ENCODE measurements around the gene ZBTB21. TPM values are rescaled to one million over a fixed set of nuclear protein-coding genes. Genes with fewer than 3 reads are reported as not detected.
"Not testable (repeated sequence)": the region's sequence is repeated elsewhere in the genome, so short reads cannot be mapped to it uniquely, and the experiment has no call there.

The ZBTB21 gene
- total RNA-seq, 4 donors from 2014 or later = 5.9 to 15.1 (median 9.2) TPM

DNA sequence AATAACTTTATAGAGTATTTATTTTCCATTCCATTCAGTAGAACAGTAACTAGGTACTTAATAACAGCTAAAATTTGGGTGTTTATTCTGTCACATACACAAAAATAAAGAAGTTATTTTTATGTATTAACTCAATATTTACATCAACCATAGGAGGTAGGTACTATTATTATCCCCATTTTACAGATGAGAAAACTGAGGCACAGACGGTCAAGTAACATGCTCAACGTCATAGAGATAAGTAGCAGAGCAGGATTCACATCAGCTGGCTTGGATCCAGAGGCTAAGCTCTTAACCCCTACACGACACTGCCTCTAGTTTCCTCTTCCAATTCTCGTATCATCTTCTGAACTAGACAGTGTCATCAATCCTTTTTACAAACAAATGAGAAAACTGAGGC lies 9.3 kb downstream of the ZBTB21 start:
- intact Hi-C loops (cut with DNase I) = no loop called here
- H3K4me3 ChIP-seq = no peak overlapping the region
- H3K27me3 ChIP-seq = no peaks in the 10 kb centered on the region
- TF ChIP-seq POLR2AphosphoS5 (IDR thresholded peaks at IDR 0.05) = no peak
- TF ChIP-seq, protein P1, sequence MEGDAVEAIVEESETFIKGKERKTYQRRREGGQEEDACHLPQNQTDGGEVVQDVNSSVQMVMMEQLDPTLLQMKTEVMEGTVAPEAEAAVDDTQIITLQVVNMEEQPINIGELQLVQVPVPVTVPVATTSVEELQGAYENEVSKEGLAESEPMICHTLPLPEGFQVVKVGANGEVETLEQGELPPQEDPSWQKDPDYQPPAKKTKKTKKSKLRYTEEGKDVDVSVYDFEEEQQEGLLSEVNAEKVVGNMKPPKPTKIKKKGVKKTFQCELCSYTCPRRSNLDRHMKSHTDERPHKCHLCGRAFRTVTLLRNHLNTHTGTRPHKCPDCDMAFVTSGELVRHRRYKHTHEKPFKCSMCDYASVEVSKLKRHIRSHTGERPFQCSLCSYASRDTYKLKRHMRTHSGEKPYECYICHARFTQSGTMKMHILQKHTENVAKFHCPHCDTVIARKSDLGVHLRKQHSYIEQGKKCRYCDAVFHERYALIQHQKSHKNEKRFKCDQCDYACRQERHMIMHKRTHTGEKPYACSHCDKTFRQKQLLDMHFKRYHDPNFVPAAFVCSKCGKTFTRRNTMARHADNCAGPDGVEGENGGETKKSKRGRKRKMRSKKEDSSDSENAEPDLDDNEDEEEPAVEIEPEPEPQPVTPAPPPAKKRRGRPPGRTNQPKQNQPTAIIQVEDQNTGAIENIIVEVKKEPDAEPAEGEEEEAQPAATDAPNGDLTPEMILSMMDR (IDR thresholded peaks at IDR 0.05) = no peak
- TF ChIP-seq EP300 (IDR thresholded peaks at IDR 0.05) = no peak
- no peak for TF ChIP-seq POLR2A (IDR thresholded peaks at IDR 0.05; ENCODE audit: low read depth)
- DNase-seq (ENCODE audit: extremely low spot score) = peak; percentile 19
- H3K4me1 ChIP-seq = peaks cover 0 to 3% (median 0%) of the 10 kb centered on the region in 4 donors
- 92% methylated on average over 4 of the region's 4 CpGs for WGBS
- H3K27ac ChIP-seq (replicated peaks in 1 of 4) = no peak overlapping the region
- H3K36me3 ChIP-seq = peaks cover 0 to 38% (median 20%) of the 10 kb centered on the region in 4 donors
- no peaks in the 10 kb centered on the region for H3K9me3 ChIP-seq

DNA sequence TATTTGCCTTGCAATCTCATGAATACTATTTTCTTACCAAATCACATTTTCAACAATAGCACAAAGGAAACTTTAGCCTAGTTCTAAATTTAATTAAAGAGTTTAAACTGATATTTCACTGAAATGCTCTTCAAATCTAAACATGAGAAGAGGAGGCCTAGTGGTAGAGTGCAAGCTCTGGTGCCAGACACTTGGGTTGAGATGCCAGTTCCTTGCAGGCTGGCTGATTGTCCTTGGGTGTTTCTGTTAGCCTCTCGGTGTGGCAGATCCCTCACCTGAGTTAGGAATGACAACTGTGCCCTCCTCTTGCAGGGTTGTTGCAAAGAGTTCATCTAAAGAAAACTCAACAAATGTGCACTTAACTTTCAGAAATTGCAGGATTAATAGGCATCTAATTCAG lies 12.5 kb downstream of the ZBTB21 start:
- no peak overlapping the region for H3K4me3 ChIP-seq
- H3K36me3 ChIP-seq = peaks cover 6 to 67% (median 33%) of the 10 kb centered on the region in 4 donors
- H3K9me3 ChIP-seq = no peaks in the 10 kb centered on the region
- intact Hi-C loops (cut with DNase I) = no loop called here
- WGBS = 100% methylated on average over 1 of the region's 1 CpG
- TF ChIP-seq, protein P1 (IDR thresholded peaks at IDR 0.05) = no peak
- TF ChIP-seq POLR2A (IDR thresholded peaks at IDR 0.05; ENCODE audit: low read depth) (no peak), POLR2AphosphoS5 (IDR thresholded peaks at IDR 0.05) (no peak)
- H3K27me3 ChIP-seq = no peaks in the 10 kb centered on the region
- no peak overlapping the region for H3K27ac ChIP-seq (replicated peaks in 1 of 4)
- peaks cover 0 to 8% (median 0%) of the 10 kb centered on the region in 4 donors for H3K4me1 ChIP-seq
- DNase-seq (ENCODE audit: extremely low spot score) = peak; percentile 12

DNA sequence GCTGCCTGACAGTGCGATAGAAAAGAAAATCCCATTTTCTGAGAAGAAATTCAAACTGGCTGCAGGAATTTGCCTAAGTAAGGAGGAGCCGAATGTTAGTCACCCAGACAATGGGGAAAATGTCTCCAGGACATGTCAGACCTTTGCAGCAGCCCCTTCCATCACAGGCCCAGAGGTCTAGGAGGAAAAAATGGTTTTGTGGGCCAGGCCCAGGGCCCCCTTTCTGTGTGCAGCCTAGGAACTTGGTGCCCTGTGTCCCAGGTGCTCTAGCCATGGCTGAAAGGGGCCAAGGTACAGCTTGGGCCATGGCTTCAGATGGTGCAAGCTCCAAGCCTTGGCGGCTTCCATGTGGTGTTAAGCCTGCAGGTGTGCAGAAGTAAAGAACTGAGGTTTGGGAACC lies 14.6 kb downstream of the ZBTB21 start:
- Histone ChIP-seq H3K4me3 (no peak overlapping the region), H3K27me3 (no peaks in the 10 kb centered on the region), H3K9me3 (no peaks in the 10 kb centered on the region), H3K36me3 (peaks cover 22 to 69% (median 43%) of the 10 kb centered on the region in 4 donors), H3K4me1 (peaks cover 0 to 5% (median 0%) of the 10 kb centered on the region in 4 donors), H3K27ac (replicated peaks in 1 of 4) (no peak overlapping the region)
- intact Hi-C loops (cut with DNase I) = no loop called here
- TF ChIP-seq POLR2A (IDR thresholded peaks at IDR 0.05; ENCODE audit: low read depth) (no peak), POLR2AphosphoS5 (IDR thresholded peaks at IDR 0.05) (no peak)
- TF ChIP-seq, protein P1 (IDR thresholded peaks at IDR 0.05) = no peak
- DNase-seq (ENCODE audit: extremely low spot score) = peak; percentile 37
- 95% methylated on average over 3 of the region's 3 CpGs for WGBS

DNA sequence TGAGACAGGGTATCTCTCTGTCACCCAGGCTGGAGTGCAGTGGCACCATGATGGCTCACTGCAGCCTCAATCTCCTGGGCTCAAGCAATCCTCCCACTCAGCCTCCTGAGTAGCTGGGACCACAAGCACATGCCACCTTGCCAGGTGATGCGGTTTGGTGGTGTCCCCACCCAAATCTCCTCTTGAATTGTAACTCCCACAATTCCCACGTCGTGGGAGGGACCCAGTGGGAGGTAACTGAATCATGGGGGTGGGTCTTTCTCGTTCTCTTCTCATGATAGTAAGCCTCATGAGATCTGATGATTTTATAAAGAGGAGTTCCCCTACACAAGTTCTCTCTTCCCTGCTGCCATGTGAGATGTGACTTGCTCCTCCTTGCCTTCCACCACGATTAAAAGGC lies 15.5 kb downstream of the ZBTB21 start:
- 99% methylated on average over 5 of the region's 5 CpGs for WGBS
- intact Hi-C loops (cut with DNase I) = not testable (repeated sequence)

DNA sequence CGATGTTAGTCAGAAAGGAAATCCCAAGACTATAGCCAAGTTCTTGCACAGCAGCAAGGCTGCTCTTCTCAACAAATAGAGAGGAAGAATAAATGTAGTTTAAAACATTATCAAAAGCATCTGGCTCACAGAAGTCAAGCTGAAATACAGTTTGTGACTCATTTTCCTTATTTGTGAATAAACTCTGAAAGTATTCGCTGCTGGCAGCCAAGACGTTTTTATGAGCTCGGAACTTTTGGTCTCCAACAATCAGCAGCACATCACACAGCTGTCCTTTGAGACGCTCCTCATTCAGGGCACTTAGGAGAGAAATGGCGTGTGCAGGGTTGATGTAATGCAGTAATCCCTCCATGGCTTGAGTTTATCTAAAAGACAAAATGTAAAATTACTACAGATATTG lies 16.4 kb downstream of the ZBTB21 start:
- Histone ChIP-seq H3K4me1 (peaks cover 0 to 5% (median 0%) of the 10 kb centered on the region in 4 donors), H3K4me3 (no peak overlapping the region), H3K27me3 (no peaks in the 10 kb centered on the region), H3K9me3 (no peaks in the 10 kb centered on the region), H3K27ac (replicated peaks in 1 of 4) (no peak overlapping the region), H3K36me3 (peaks cover 22 to 69% (median 43%) of the 10 kb centered on the region in 4 donors)
- WGBS = 61% methylated on average over 6 of the region's 6 CpGs
- TF ChIP-seq EP300 (IDR thresholded peaks at IDR 0.05) (no peak), POLR2A (IDR thresholded peaks at IDR 0.05; ENCODE audit: low read depth) (no peak), POLR2AphosphoS5 (IDR thresholded peaks at IDR 0.05) (no peak)
- TF ChIP-seq, protein P1 (IDR thresholded peaks at IDR 0.05) = no peak
- DNase-seq (ENCODE audit: extremely low spot score) = peak; percentile 64
- intact Hi-C loops (cut with DNase I) = no loop called here

More for the DNA sequence above, 15.5 kb downstream of the ZBTB21 start:
- peak; percentile 79 for DNase-seq (ENCODE audit: extremely low spot score)
- H3K27me3 ChIP-seq; H3K4me1 ChIP-seq; H3K9me3 ChIP-seq; H3K27ac ChIP-seq (replicated peaks in 1 of 4); H3K4me3 ChIP-seq: not testable (repeated sequence)
- H3K36me3 ChIP-seq = peaks cover 22 to 71% (median 44%) of the 10 kb centered on the region in 4 donors

Data from esophagus muscularis mucosa (tissue), 4 donors.